Measurements from ENCODE around the gene SULT2A1.
"Not testable (repeated sequence)": the region's sequence is repeated elsewhere in the genome, so short reads cannot be mapped to it uniquely, and the experiment has no call there.

DNA sequence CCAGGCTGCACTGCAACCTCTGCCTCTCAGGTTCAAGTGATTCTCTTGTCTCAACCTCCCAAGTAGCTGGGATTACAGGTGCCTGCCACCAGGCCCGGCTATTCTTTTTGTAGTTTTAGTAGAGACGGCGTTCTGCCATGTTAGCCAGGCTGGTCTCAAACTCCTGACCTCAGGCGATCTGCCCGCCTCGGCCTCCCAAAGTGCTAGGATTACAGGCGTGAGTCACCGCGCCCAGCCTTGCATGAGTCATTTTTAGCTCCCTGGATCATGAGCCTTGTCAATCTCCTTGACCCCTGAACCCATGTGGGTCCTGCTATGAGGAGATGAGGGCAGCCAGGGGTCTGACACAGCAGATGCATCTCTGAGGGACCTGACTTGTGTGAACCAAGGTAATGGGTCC is 27.9 kb downstream of the SULT2A1 start:
- TF ChIP-seq POLR2A, POLR2AphosphoS5, EP300 (IDR thresholded peaks at IDR 0.05): not testable (repeated sequence)
- TF ChIP-seq, protein P1, sequence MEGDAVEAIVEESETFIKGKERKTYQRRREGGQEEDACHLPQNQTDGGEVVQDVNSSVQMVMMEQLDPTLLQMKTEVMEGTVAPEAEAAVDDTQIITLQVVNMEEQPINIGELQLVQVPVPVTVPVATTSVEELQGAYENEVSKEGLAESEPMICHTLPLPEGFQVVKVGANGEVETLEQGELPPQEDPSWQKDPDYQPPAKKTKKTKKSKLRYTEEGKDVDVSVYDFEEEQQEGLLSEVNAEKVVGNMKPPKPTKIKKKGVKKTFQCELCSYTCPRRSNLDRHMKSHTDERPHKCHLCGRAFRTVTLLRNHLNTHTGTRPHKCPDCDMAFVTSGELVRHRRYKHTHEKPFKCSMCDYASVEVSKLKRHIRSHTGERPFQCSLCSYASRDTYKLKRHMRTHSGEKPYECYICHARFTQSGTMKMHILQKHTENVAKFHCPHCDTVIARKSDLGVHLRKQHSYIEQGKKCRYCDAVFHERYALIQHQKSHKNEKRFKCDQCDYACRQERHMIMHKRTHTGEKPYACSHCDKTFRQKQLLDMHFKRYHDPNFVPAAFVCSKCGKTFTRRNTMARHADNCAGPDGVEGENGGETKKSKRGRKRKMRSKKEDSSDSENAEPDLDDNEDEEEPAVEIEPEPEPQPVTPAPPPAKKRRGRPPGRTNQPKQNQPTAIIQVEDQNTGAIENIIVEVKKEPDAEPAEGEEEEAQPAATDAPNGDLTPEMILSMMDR (IDR thresholded peaks at IDR 0.05) = not testable (repeated sequence)

All from gastroesophageal sphincter (tissue), 3 donors.